ENCODE measurements around the gene WDR45. TPM values are rescaled to one million over a fixed set of nuclear protein-coding genes. Genes with fewer than 3 reads are reported as not detected.

The WDR45 gene
- total and polyA plus RNA-seq, 2 experiments from 2014 or later: 54.6 to 62.3 TPM

DNA sequence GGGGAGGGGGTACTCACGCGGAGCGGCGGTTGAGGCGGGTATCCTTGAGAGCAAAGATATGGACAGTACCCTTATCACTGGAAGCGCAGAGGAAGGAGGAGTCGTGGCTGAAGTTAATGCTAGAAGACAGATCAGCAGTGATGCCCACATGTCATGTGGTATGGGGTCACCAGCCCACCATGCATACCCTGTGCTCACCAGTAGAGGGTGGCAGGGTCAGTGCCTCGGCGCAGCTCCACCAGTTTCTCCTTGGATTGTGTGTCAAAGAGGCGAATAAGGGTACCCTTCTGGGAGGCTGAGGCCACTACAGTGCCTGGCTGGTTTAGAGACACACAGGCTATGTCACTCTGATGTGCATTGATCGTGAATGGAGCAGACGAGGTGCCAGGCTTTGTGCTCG lies 4.3 kb downstream of the WDR45 start:
- no peak for DNase-seq (ENCODE audit: low read depth in 1 of 2, low spot score in 1 of 2)
- TF ChIP-seq, protein P1, sequence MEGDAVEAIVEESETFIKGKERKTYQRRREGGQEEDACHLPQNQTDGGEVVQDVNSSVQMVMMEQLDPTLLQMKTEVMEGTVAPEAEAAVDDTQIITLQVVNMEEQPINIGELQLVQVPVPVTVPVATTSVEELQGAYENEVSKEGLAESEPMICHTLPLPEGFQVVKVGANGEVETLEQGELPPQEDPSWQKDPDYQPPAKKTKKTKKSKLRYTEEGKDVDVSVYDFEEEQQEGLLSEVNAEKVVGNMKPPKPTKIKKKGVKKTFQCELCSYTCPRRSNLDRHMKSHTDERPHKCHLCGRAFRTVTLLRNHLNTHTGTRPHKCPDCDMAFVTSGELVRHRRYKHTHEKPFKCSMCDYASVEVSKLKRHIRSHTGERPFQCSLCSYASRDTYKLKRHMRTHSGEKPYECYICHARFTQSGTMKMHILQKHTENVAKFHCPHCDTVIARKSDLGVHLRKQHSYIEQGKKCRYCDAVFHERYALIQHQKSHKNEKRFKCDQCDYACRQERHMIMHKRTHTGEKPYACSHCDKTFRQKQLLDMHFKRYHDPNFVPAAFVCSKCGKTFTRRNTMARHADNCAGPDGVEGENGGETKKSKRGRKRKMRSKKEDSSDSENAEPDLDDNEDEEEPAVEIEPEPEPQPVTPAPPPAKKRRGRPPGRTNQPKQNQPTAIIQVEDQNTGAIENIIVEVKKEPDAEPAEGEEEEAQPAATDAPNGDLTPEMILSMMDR (IDR thresholded peaks at IDR 0.05; ENCODE audit: low read depth, low read length): no peak

DNA sequence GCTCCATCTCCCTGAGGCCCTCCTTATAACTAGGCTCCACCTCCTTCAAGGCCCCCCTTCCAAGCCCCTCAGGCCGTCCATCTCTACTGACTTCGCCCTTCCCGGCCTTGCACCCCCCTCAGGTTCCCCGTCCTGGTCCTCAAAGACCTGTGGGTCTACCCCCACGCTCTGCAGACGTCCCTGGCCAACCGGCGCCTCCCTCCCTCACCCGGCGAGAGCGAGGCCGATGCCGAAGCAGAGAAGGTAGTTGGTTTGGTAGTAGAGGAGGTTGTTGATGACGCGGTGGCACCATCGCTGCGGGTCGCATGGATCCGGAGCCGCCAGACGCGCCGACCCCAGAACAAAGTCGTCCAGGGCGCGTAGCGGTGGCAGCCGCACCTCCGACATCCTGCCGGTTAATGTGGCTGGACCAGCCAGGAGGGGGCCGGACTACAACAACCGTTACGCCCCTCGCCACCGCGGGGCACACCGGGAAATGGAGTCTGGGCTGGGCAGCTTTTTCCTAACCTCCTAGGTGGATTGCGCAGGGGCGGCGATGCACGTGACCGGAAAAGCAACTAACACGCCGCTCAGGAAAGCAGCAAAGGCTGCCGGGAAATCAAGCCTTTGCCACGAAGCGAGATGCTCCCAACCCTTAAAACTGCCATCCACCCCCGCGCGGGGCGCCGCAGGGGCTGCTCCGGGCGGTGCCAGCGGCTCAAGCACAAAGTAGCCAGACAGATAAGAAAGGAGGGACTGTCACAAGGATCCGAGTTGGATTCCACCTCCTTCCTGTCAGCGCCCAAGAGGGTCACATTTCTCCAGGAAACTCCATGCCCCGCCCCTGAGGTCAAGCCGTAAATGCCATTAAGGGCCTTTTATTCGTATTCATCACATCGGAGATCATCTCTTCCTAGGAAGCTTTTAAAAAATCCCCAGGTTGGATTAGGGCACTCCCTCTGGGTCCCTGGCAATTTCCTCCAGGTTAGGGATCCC lies 5.8 kb downstream of the WDR45 start, which contains the start of gene PRAF2:
Gene PRAF2 (minus strand): TSS at position 402 of the 975 bp plus-strand sequence. CDS start 15 bp downstream, at position 387.
- Histone ChIP-seq H3K4me1 (ENCODE audit: low read depth) (no peaks in the 10 kb centered on the region), H3K27me3 (no peaks in the 10 kb centered on the region), H3K27ac (peak within 1 kb of the TSS; percentile 65), H3K4me3 (peak within 1 kb of the TSS; percentile 52), H3K9me3 (ENCODE audit: low read depth) (no peaks in the 10 kb centered on the region), H3K36me3 (no peaks in the 10 kb centered on the region)
- DNase-seq (ENCODE audit: low read depth in 1 of 2, low spot score in 1 of 2): peak; percentile 92 to 93
- TF ChIP-seq, protein P1 (IDR thresholded peaks at IDR 0.05; ENCODE audit: low read depth, low read length): no peak

More for the DNA sequence above, 4.3 kb downstream of the WDR45 start:
- H3K27ac ChIP-seq: no peak overlapping the region
- no peaks in the 10 kb centered on the region for H3K9me3 ChIP-seq (ENCODE audit: low read depth)
- no peak overlapping the region for H3K4me3 ChIP-seq
- H3K4me1 ChIP-seq (ENCODE audit: low read depth): no peaks in the 10 kb centered on the region
- H3K36me3 ChIP-seq: no peaks in the 10 kb centered on the region
- no peaks in the 10 kb centered on the region for H3K27me3 ChIP-seq

DNA sequence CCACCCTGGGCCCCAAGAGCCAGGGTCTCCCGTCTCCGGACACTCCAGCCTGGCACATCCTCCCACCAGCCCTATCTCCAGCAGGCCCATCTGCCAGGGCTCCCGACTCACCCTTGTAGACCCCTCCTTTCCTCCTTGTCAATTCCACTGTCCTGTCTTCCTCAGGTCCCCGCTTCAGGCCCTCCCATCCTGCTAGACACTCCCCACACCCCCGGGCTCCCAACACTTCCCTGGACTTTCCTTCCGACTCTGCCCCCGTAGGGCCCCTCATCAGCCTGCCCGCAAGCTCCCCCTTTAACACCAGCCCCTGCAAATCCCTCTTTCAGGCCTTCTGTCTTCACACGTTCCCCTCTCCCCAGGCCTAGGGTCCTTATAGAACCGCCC lies 7.0 kb downstream of the WDR45 start:
- Histone ChIP-seq H3K4me3 (no peak overlapping the region), H3K9me3 (ENCODE audit: low read depth) (no peaks in the 10 kb centered on the region), H3K27ac (no peak overlapping the region), H3K36me3 (no peaks in the 10 kb centered on the region), H3K4me1 (ENCODE audit: low read depth) (no peaks in the 10 kb centered on the region), H3K27me3 (no peaks in the 10 kb centered on the region)
- DNase-seq (ENCODE audit: low read depth in 1 of 2, low spot score in 1 of 2): no peak
- TF ChIP-seq, protein P1 (IDR thresholded peaks at IDR 0.05; ENCODE audit: low read depth, low read length): no peak

DNA sequence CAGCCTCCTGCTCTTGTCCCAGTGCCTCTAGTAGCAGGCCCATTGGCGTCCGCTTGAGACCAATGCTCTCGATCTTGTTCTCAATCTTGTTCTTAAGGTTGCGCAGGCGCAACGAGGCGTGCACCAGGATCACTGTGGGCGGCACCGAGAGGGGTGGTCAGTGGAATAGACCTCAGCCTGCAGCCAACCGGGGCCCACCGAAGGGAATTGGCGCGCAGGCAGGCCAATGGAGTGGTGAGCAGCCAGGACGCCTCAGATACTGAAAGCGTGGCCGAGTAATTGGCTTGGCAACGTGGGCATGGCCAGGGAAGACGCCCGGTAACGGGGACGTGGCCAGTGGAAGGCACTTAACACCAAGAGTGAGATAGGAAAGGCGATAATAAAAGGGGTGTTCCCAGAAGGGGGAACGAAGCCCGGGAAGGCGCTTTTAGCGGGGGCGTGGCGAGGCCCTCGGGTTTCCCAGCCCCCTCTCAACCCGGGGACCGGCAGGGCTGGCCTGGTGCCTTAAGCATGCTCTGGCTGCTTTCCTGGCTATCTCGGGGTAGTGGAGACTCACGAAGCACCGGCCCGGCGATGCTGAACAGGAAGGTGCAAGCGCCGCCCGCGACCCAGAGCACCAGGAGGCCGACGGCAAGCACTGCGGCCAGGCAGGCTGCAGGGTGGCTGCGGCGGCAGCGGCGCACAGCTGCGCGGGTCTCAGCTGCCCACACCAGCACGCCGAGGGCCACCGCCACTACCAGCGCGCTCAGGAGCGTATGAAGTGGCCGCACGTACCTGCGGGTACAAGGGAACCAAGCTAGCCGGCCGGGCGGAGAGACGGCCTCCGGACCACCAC lies 7.6 kb downstream of the WDR45 start:
- no peaks in the 10 kb centered on the region for H3K27me3 ChIP-seq
- peak in 1 of 2 donors; percentile 91 for DNase-seq (ENCODE audit: low read depth in 1 of 2, low spot score in 1 of 2)
- TF ChIP-seq, protein P1 (IDR thresholded peaks at IDR 0.05; ENCODE audit: low read depth, low read length): no peak
- H3K4me1 ChIP-seq (ENCODE audit: low read depth): no peaks in the 10 kb centered on the region
- H3K36me3 ChIP-seq: no peaks in the 10 kb centered on the region
- no peaks in the 10 kb centered on the region for H3K9me3 ChIP-seq (ENCODE audit: low read depth)
- H3K4me3 ChIP-seq: no peak overlapping the region
- H3K27ac ChIP-seq: no peak overlapping the region

DNA sequence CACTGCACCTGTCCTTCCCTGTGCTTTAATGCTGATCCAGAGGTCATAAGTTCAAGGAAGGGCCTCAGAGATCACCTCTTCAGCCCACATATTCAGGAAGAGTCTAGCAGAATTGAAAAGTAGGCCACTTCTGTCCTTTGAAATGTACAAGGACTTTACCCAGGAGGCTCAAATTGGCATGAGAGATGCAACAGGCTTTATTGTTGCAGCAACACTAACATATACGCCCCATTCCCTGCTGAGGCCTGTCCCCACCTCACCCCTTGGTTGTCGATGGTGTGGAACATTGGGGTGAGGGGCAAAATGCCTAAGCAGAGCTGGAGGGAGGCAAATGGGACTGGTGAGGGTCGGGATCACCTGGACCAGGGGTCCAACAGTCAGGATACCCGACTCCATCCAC lies 8.7 kb downstream of the WDR45 start:
- Histone ChIP-seq H3K27me3 (no peaks in the 10 kb centered on the region), H3K9me3 (ENCODE audit: low read depth) (no peaks in the 10 kb centered on the region)

More for the DNA sequence above, 8.7 kb downstream of the WDR45 start:
- Histone ChIP-seq H3K27ac (no peak overlapping the region), H3K4me3 (no peak overlapping the region), H3K4me1 (ENCODE audit: low read depth) (no peaks in the 10 kb centered on the region), H3K36me3 (no peaks in the 10 kb centered on the region)
- TF ChIP-seq, protein P1 (IDR thresholded peaks at IDR 0.05; ENCODE audit: low read depth, low read length): no peak
- DNase-seq (ENCODE audit: low read depth in 1 of 2, low spot score in 1 of 2): no peak
